DMS53 treated with DMSO at 0.1 percent for 48 hours (cell line): ENCODE data around the gene ACKR2.
"Not testable (repeated sequence)": the region's sequence is repeated elsewhere in the genome, so short reads cannot be mapped to it uniquely, and the experiment has no call there.

ENCODE experiments used
- DNase-seq: peaks from one replicate; lab custom pipeline; 2025; ENCODE audit not compliant: unreplicated experiment; lab: John Stamatoyannopoulos, UW

The ACKR2 gene

GRCh38 chr3:42855219-42855546, 45.9 kb downstream of the ACKR2 start:
- DNase-seq, result no peak

DNA sequence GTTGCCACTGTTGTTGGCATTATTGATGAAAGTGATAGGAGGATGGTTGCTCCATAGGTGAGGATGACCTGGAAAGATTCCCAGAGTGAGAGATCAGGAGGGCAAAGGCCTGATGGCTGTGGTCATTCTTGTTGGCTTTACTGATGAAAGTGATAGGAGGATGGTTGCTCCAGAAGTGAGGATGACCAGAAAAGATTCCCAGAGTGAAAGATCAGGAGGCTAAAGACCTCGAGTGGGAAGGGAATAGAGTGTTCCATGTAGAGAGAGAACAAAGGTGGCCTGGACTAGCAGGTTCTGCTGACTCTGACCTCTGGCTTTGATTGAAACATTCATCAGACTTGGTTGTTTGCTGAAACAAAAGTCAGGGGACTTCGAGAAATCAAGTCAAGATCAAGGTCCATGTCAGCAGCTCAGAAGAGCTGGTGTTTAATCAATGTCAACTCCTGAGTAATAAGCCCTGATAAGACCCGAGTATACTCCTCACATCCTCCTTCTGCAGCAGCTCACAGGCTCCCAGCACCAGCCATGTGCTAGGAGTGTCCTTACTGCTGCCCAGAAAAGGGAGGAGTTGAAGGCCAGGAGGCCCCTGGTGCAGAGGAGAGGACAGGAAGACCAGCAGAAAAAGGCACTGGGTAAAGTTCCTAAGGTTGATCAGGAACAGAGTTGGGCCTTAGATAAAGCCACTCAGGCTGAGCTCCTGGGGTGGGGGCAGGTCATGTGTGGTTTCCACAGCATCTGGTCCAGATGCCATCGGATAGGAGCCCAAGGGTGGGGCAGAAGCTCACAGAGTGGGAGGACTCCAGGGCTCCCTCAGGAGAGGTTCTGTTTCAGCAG, 46.5 kb downstream of the ACKR2 start:
- DNase-seq, result no peak

GRCh38 chr3:42856544-42856943, 47.3 kb downstream of the ACKR2 start:
- DNase-seq, result no peak

- DNase-seq, result no peak
Observed at GRCh38 chr3:42864321-42864950, 55.2 kb downstream of the ACKR2 start.

DNA sequence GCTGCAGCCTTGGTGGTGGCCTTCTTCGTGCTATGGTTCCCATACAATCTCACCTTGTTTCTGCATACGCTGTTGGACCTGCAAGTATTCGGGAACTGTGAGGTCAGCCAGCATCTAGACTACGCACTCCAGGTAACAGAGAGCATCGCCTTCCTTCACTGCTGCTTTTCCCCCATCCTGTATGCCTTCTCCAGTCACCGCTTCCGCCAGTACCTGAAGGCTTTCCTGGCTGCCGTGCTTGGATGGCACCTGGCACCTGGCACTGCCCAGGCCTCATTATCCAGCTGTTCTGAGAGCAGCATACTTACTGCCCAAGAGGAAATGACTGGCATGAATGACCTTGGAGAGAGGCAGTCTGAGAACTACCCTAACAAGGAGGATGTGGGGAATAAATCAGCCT, 56.0 kb downstream of the ACKR2 start:
- no peak for DNase-seq

DNA sequence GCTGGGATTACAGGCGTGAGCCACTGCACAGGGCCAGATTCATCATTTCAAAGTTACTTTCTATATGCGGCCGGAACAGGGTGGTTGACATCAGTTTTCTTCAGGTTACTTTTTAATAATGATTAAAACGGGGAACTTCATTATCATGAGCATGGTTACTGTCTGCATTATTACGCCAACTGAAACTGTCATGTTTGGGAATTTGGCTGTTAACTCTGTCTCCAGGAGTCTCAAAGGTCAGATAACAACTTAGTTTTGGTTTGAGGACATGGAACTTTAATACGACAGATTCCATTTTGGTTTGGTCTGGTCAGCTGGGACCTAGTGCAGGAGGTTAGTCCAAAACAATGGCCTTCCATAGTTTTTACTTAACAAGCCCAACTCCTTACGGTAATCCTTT, 57.9 kb downstream of the ACKR2 start:
- no peak for DNase-seq

DNA sequence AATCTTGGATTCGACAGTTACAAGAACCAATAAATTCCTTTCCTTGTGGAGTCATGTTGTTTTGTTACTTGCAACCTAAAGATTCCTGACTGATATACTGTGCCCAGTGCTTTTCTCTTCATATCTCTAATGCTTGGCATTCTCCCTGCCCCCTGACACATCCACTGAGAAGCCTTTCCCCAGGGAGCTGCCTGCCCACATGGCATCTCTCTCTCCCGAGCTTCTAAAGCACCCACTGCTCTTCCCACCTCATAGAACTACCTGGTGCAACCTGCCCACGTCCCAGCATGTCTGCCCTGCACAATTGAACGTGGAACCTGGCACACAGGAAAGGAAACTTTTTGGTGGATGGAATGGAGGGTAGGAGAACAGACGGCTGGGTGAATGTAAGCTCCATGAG, 59.6 kb downstream of the ACKR2 start:
- DNase-seq, result no peak

DNA sequence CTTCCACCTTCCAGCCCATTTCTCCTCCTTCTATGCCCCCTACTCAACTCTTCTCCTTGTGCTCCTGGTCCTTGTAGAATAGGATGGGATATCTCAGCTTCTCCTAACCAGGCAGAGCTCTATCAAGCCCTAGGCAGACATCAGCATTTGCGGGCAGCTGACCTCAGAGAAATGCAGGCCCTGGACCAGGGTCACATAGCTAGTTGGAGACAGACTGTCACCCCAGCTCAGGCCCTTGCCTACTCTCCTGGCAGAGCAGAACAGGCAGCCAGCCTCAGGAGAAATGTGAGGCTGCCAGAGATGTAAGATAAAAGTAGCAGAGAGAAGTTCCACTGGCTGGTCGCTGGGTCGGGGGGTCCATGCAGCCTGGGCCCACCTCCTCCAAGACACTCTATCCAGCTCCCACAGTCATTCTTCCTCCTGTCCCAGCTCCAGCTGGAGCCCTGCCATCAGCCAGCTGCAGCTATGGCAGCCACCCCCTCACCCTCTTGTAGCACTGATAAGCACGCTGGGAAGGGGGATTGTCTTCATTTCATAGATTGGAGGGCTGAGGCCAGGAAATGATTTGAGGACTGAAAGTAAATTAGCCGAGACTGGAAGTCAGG, 62.4 kb downstream of the ACKR2 start:
- DNase-seq, result no peak

DNA sequence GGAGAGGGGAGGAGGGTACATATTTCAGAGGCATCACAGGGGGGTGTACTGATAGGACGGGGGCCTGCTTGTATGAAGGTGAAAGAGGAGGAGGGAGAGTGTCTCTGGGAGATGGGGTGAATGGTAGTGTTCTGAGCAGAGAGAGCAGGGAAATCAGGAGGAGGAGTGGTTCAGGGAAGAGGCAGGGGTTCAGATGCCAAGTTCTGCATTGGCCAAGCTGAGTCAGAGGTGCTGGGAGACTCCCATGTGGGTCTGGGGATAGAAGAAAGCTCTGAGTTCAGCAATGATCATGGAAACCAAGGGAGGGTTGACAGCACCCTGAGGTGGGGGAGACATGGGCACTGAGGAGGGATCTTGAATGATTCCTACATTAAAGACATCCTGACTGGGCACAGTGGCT, 63.5 kb downstream of the ACKR2 start:
- DNase-seq, result no peak

DNA sequence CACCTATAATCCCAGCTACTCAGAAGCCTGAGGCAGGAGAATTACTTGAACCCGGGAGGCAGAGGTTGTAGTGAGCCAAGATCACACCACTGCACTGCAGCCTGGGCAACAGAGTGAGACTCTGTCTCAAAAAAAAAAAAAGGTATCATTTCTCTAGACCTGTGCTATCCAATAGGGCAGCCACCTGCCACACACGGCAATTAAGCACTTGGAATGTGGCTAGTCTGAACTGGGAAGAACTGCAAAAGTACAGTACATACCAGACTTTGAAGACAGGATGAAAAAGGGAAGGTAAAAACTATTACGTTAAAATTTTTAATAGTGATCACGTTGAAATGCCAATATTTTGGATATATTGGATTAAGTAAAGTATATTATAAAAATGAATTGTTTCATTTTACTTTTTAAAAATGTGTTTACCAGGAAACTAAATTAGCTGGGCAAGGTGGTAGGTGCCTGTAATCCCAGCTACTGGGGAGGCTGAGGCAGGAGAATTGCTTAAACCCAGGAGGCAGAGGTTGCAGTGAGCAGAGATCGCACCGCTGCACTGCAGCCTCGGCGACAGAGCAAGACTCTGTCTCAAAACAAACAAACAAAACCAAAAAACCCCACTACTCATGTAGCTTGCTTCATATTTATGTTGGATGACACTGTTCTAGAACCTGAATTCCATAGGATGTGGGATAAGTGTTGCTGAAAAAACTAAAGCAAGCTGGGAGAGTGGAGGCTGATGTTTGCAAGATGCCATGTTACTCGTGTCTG, 64.2 kb downstream of the ACKR2 start:
- DNase-seq, result no peak

- no peak for DNase-seq
Observed at GRCh38 chr3:42874749-42875148, 65.5 kb downstream of the ACKR2 start.

GRCh38 chr3:42875325-42876151, 66.3 kb downstream of the ACKR2 start, which contains the start of gene CYP8B1:
TSS of gene CYP8B1 (minus strand) at chr3:42875879. CDS start at chr3:42875816, 63 bp downstream.
- no peak for DNase-seq

DNA sequence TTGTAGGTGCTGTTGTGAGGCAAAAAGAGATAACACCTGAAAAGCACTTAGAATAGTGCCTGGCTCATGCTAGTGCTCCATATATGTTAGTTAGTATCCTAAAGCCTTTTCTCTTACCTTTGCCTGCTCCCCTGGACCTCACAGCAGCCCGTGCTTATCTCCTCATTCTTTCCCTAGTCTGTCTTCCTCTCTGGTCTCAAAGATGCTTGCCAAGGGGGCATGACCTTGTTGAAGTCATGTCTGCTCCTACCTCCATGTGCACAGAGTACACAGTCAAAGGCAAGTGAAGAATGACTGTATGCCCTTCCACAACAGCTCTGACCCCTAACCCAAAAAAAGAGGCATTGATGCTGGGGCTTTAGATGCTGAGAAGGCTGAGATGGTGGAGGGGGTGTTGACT, 67.2 kb downstream of the ACKR2 start:
- no peak for DNase-seq

DNA sequence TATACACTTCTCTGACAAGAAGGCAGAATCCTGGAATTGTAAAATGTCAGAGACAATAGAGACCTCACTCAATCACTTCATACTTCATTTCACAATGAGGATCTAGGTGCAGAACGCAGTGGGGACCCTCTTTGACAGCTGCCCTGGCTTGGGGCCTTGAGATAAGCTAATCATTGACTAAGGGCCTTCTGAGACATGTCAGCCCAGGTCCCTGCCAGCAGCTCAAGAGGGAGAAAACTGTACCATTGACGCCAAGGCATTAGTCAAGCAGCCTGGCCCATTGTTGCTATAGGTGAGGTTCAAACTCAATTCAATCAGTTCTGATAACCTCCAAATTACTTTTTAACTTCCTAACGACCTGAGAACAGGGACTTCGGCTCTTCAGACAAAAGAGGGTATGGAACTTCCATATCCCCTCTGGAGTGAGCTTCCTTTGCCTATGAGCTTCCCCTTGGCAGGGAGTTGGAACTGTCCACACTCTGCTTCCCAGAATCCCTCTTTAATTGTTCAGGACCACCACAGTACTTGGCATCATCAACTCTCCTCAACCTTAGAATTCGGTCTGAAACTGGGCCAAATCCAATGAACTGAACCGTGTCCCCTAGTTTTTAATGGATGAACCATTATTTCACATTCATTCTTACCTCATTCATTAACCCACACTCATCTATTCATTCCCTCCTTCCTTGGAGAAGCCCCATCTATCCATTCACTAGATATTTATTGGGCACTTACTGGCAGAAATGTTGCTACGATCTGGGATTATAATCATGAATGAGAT, 67.9 kb downstream of the ACKR2 start:
- no peak for DNase-seq

DNA sequence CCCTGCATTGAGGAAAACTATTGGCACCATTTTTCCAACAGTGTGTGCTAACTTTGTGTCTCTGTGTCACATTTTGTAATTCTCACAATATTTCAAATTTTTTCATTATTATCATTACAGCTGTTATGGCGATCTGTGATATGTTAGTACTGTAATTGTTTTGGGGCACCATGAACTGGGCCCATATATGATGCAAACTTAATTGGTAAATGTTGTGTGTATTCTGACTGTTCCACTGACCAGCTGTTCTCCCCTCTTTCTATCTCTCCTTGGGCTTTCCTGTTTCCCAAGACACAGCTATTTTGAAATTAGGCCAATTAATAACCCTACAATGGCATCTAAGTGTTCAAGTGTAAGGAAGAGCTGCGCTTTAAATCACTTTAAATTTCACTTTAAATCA, 68.6 kb downstream of the ACKR2 start:
- no peak for DNase-seq

DNA sequence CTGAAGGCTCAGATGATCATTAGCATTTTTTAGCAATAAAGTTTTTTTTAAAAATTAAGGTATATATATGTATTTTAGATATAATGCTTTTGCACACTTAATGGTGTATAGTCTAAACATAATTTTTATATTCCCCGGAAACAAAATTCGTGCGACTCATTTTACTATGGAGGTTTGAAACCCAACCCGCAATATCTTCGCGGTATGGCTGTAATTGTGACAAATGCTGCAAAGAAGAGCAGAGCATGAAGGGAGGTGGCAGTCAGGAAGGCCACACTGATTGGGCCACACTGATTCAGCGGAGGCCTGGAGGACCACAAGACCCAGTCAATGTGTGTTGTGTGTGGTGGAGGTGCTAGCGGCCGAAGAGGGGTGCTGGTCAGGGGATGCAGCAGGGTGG, 70.9 kb downstream of the ACKR2 start:
- no peak for DNase-seq

DNA sequence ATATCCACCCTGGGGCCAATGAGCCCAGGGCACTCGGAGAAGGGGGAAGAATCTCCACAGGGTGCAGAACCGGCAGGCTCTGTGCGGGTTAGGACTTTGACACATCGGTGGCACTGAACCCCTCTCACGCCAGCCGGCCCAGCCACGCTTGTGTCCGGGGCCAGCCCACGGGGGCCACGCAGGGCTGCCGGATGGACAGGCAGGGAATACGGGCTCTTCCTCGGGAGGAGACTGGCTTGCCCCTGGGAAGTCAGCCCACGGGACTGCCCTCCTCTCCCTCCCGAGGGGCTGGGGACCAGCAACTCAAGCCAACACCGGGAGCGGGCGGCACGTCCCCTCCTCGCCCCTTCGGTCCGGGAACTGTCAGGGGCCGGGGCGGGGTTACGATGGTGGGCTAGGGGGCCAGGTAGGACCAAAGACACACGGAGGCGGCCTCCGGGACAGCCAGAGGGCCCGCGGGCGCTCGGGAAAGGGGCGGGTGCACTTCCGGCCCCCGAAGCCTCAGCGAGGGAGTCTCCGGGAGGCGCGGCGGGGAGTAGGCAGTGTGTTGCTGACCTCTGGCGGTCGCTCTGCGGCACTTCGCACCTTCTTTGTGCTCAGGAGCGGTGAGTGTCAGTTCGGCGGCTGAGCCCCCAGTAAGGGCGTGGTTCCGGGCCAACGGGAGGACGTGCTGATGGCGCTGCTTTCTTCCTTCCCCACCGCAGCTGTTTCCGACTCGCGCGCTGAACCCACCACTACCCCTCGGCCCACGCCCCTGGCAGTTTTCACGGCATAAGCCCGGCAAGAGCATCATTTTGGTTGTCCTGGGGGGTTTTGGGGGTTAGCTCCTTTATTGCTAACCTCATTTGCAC, 71.6 kb downstream of the ACKR2 start:
- DNase-seq, result peak; percentile 13

- DNase-seq, result not testable (repeated sequence)
Observed at GRCh38 chr3:42883251-42883930, 74.1 kb downstream of the ACKR2 start.
